CD4-positive, alpha-beta T cell (primary cell): ENCODE results near the gene ZNF674. TPM values are rescaled to one million over a fixed set of nuclear protein-coding genes. Genes with fewer than 3 reads are reported as not detected.

Experiments used
- ATAC-seq: fragments of 200-7000 bp; cut with Tn5 transposase; one replicate; pipeline ENCODE4 v1.10.0; 2022; ENCODE audit warnings: mild to moderate bottlenecking; ENCODE audit not compliant: poor library complexity
- CTCF ChIA-PET: fragments of 350-600 bp; sonication (Branson Sonifier 250); formaldehyde crosslinking; loops from one replicate; lab custom pipeline; 2021; ENCODE audit warnings: antibody characterized with exemption, inconsistent platforms; lab: Charles Lee
- POLR2A ChIA-PET: fragments of 350-600 bp; sonication (Branson Sonifier 250); formaldehyde crosslinking; loops from one replicate; lab custom pipeline; 2021; ENCODE audit warnings: antibody characterized with exemption, inconsistent platforms; lab: Charles Lee
- DNase-seq, 14 experiments: peaks; one replicate each; pipeline ENCODE4 v3.0.0-alpha.2; 2013 to 2020; ENCODE audit warnings: mixed read lengths in 2 of 14
- H3K27ac ChIP-seq, 2 donors: one replicate each; pipeline versions ENCODE4 v1.5.1 to v1.7.0; 2013; ENCODE audit warnings: low read length in 2 of 2, low read depth in 1 of 2, mild to moderate bottlenecking in 1 of 2
- H3K27me3 ChIP-seq, 2 experiments: 1 replicate in 1 of 2; 2 replicates in 1 of 2; pipeline versions ENCODE4 v1.6.1 to v1.7.0; 2013; ENCODE audit warnings: low read length in 2 of 2, control low read depth in 1 of 2, mild to moderate bottlenecking in 1 of 2, moderate library complexity in 1 of 2; ENCODE audit not compliant: insufficient read depth in 2 of 2, control insufficient read depth in 1 of 2
- H3K36me3 ChIP-seq: one replicate; pipeline ENCODE4 v1.6.1; 2013; ENCODE audit warnings: low read length, control low read depth; ENCODE audit not compliant: insufficient read depth
- H3K4me1 ChIP-seq: one replicate; pipeline ENCODE4 v1.6.1; 2013; ENCODE audit warnings: low read length, control low read depth; ENCODE audit not compliant: insufficient read depth
- H3K4me3 ChIP-seq: one replicate; pipeline ENCODE4 v1.5.1; 2013; ENCODE audit warnings: mild to moderate bottlenecking, low read length, moderate library complexity
- H3K9me3 ChIP-seq, 2 experiments: 1 replicate in 1 of 2; 2 replicates in 1 of 2; pipeline versions ENCODE4 v1.6.1 to v1.7.0; 2013; ENCODE audit warnings: low read length in 2 of 2, mild to moderate bottlenecking in 2 of 2, control low read depth in 1 of 2, moderate library complexity in 1 of 2; ENCODE audit not compliant: control insufficient read depth in 1 of 2, insufficient read depth in 1 of 2
- H3K27ac Mint-ChIP-seq: one replicate; pipeline ENCODE4 v1.8.0; 2020; ENCODE audit warnings: mixed read lengths
- H3K27me3 Mint-ChIP-seq: one replicate; pipeline ENCODE4 v1.8.0; 2021; ENCODE audit warnings: mixed read lengths
- H3K36me3 Mint-ChIP-seq: one replicate; pipeline ENCODE4 v1.8.0; 2021; ENCODE audit warnings: low read depth, mixed read lengths
- H3K4me1 Mint-ChIP-seq: one replicate; pipeline ENCODE4 v1.8.0; 2021; ENCODE audit warnings: low read depth, mixed read lengths
- H3K4me3 Mint-ChIP-seq: one replicate; pipeline ENCODE4 v1.8.0; 2020; ENCODE audit warnings: mild to moderate bottlenecking, mixed read lengths
- H3K9me3 Mint-ChIP-seq: one replicate; pipeline ENCODE4 v1.8.0; 2020; ENCODE audit warnings: mixed read lengths
- intact Hi-C, 2 experiments: fragments of 100-400 bp; cut with DNase I in 1 of 2; cut with micrococcal nuclease in 1 of 2; formaldehyde crosslinking; loops; one replicate each; pipeline versions ENCODE4 v1.15.1 to v1.9.0; 2023 to 2025; cut with DNase I, micrococcal nuclease
- total RNA-seq, 174 experiments: library from RNA in 2 of 174; stranded (reverse) in 2 of 174; gene quantifications; one replicate each; pipeline ENCODE4 v1.2.3 and lab custom pipeline; 2021 to 2026
- TF ChIP-seq, protein P1 (sequence below): fragments of 200-600 bp; IDR thresholded peaks from one replicate; pipeline ENCODE4 v1.8.0; 2022; ENCODE audit warnings: antibody characterized with exemption, mild to moderate bottlenecking

Gene ZNF674
- total RNA-seq, 2 experiments from 2014 or later: 1.2 to 1.9 TPM

DNA sequence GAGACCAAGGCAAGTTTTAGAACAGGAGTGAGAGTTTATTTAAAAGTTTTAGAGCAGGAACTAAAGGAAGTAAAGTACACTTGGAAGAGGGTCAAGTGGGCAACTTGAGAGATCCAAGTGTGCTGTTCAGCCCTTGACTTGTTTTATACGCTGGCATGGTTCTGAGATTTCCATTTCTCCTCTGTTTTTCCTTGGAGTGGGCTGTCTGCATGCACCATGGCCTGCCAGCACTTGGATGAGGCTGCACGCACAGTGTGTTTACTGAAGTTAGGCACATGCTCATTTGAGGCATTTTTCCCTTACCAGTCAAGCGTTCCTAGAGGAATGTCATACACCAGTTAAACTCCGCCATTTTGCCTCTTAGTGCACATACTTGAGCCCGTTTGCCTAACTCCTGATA, 8.7 kb upstream of the ZNF674 start:
- Mint-ChIP-seq H3K4me3 (no peak overlapping the region), H3K4me1 (peaks cover 5% of the 10 kb centered on the region), H3K36me3 (peaks cover 3% of the 10 kb centered on the region), H3K9me3 (no peaks in the 10 kb centered on the region), H3K27me3 (no peaks in the 10 kb centered on the region), H3K27ac (no peak overlapping the region)
- ATAC-seq (no peak), DNase-seq (no peak)
- intact Hi-C loops: loop anchor here in 1 of 2 experiments (10.0 kb wide), 1 partner anchor 241 kb away; no protein-coding TSS in a partner anchor
- no peaks in the 10 kb centered on the region for H3K36me3 ChIP-seq
- H3K27me3 ChIP-seq: no peaks in the 10 kb centered on the region
- POLR2A ChIA-PET: no interaction called here
- no peaks in the 10 kb centered on the region for H3K9me3 ChIP-seq
- H3K27ac ChIP-seq: no peak overlapping the region
- H3K4me3 ChIP-seq: no peak overlapping the region
- CTCF ChIA-PET: no interaction called here
- no peaks in the 10 kb centered on the region for H3K4me1 ChIP-seq
- TF ChIP-seq, protein P1, sequence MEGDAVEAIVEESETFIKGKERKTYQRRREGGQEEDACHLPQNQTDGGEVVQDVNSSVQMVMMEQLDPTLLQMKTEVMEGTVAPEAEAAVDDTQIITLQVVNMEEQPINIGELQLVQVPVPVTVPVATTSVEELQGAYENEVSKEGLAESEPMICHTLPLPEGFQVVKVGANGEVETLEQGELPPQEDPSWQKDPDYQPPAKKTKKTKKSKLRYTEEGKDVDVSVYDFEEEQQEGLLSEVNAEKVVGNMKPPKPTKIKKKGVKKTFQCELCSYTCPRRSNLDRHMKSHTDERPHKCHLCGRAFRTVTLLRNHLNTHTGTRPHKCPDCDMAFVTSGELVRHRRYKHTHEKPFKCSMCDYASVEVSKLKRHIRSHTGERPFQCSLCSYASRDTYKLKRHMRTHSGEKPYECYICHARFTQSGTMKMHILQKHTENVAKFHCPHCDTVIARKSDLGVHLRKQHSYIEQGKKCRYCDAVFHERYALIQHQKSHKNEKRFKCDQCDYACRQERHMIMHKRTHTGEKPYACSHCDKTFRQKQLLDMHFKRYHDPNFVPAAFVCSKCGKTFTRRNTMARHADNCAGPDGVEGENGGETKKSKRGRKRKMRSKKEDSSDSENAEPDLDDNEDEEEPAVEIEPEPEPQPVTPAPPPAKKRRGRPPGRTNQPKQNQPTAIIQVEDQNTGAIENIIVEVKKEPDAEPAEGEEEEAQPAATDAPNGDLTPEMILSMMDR: no peak

DNA sequence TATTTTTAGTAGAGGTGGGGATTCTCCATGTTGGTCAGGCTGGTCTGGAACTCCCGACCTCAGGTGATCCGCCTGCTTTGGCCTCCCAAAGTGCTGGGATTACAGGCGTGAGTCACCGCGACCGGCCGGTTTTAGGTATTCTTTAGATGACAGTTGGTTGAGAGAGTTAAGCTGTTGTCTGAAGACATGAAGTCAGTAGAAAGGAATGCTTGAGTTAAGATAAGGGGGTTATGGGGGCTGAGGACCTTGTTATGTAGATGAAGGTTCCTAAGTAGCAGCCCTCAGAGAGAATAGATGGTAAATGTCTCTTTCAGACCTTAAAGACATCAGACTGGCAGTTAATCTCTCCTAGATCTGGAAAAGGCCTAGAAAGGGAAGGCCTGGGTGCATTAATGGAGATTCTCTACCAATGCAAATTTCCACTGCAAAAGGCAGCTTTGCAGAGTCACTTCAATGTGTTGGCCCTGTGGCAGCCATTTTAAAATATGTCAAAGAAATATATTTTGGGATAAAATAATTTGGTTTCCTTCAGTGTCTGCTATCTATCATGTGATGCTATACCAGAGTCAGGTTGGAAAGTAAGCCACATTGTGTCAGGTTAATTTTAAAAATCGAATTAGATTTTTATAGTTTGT, 6.4 kb upstream of the ZNF674 start:
- Histone ChIP-seq H3K9me3 (no peaks in the 10 kb centered on the region), H3K27me3 (no peaks in the 10 kb centered on the region), H3K27ac (no peak overlapping the region), H3K36me3 (peaks cover 3% of the 10 kb centered on the region), H3K4me1 (peaks cover 10% of the 10 kb centered on the region), H3K4me3 (no peak overlapping the region)
- ChIA-PET POLR2A (no interaction called here), CTCF (no interaction called here)
- H3K36me3 Mint-ChIP-seq: peaks cover 9% of the 10 kb centered on the region
- no peaks in the 10 kb centered on the region for H3K9me3 Mint-ChIP-seq
- H3K27ac Mint-ChIP-seq: no peak overlapping the region
- DNase-seq (no peak), ATAC-seq (no peak)
- no peak overlapping the region for H3K4me3 Mint-ChIP-seq
- TF ChIP-seq, protein P1: no peak
- peaks cover 10% of the 10 kb centered on the region for H3K4me1 Mint-ChIP-seq
- H3K27me3 Mint-ChIP-seq: no peaks in the 10 kb centered on the region
- intact Hi-C loops: loop anchor here in 1 of 2 experiments (10.0 kb wide), 1 partner anchor 243 kb away; no protein-coding TSS in a partner anchor

DNA sequence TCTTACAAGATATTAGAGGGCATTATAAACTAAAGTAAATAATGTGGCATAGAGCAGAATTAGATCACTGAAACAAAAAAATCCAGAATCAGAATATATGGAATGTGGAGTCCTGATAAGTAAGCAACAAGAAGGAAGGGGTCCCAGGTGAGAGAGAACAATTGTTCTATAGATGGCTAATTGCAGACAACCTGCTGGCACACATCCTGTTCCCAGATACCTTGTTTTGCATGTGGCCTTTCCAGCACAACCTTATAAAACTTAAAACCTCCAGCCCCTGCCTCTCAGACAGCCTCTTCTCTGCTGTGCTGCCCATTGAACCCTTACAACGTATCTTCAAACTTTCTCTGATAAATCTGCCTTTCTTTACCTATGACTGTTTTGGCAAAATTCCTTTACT, 4.7 kb upstream of the ZNF674 start:
- H3K36me3 ChIP-seq: peaks cover 3% of the 10 kb centered on the region
- Mint-ChIP-seq H3K4me1 (peaks cover 21% of the 10 kb centered on the region), H3K36me3 (peaks cover 18% of the 10 kb centered on the region), H3K4me3 (peak overlapping the region; percentile 20), H3K9me3 (no peaks in the 10 kb centered on the region), H3K27ac (no peak overlapping the region), H3K27me3 (no peaks in the 10 kb centered on the region)
- H3K27me3 ChIP-seq: no peaks in the 10 kb centered on the region
- H3K9me3 ChIP-seq: no peaks in the 10 kb centered on the region
- ChIA-PET POLR2A (no interaction called here), CTCF (no interaction called here)
- TF ChIP-seq, protein P1: no peak
- H3K27ac ChIP-seq: no peak overlapping the region
- intact Hi-C loops: loop anchor here in 1 of 2 experiments (10.0 kb wide), 1 partner anchor 245 kb away; no protein-coding TSS in a partner anchor
- ATAC-seq (no peak), DNase-seq (no peak)
- H3K4me3 ChIP-seq: no peak overlapping the region
- peaks cover 20% of the 10 kb centered on the region for H3K4me1 ChIP-seq
